Pancreas (tissue), 10 donors: Measurements from ENCODE around the gene NR4A3. TPM values are rescaled to one million over a fixed set of nuclear protein-coding genes. Genes with fewer than 3 reads are reported as not detected.

Source experiments
- ATAC-seq, 4 donors: fragments of 200-7000 bp; cut with Tn5 transposase; one replicate each; pipeline versions ENCODE4 v1.8.0 to v1.9.1; 2020; ENCODE audit warnings: mild to moderate bottlenecking in 4 of 4, moderate library complexity in 4 of 4
- DNase-seq, 6 donors: peaks; one replicate each; pipeline ENCODE4 v3.0.0-alpha.2; 2020
- FAIRE-seq: peaks from 2 replicates; lab custom pipeline; 2012; peaks lifted over from hg19 to GRCh38; lab: Jason Lieb, UNC
- H3K27ac ChIP-seq, 4 donors: fragments of 200-600 bp; sonication (generic); 1 replicate in 3 of 4; 2 replicates in 1 of 4; pipeline versions ENCODE4 v1.5.0 to v1.8.0; 2020
- H3K27me3 ChIP-seq, 4 donors: fragments of 200-600 bp; one replicate each; pipeline ENCODE4 v1.8.0; 2021
- H3K36me3 ChIP-seq, 3 donors: fragments of 200-600 bp; sonication (generic) in 1 of 3; one replicate each; pipeline versions ENCODE4 v1.5.0 to v1.8.0; 2020 to 2021
- H3K4me1 ChIP-seq, 3 donors: fragments of 200-600 bp; one replicate each; pipeline ENCODE4 v1.8.0; 2021
- H3K4me3 ChIP-seq, 4 donors: fragments of 200-600 bp; sonication (generic) in 2 of 4; one replicate each; pipeline versions ENCODE4 v1.5.0 to v1.8.0; 2020 to 2021
- H3K9me3 ChIP-seq, 4 donors: fragments of 200-600 bp; one replicate each; pipeline ENCODE4 v1.8.0; 2021
- CTCF ChIP-seq, 4 donors: fragments of 200-600 bp; sonication (generic) in 3 of 4; IDR thresholded peaks; one replicate each; pipeline versions ENCODE4 v1.5.0 to v1.8.0; 2021; ENCODE audit warnings: antibody characterized with exemption in 4 of 4
- WGBS, 2 donors: extraction: QIAGEN DNeasy Blood & Tissue Kit; methylation state at CpG; one replicate each; pipeline ENCODE4 v1.1.7; 2013; 5-methylcytosine and 5-hydroxymethylcytosine counted together
- intact Hi-C, 3 donors: fragments of 100-400 bp; cut with DNase I; formaldehyde crosslinking; loops; one replicate each; pipeline versions ENCODE4 v1.11.1 to v1.14.2; 2022
- polyA plus RNA-seq, 2 donors: library from polyadenylated mRNA; stranded (reverse); fragments of 200-250 nt; gene quantifications; one replicate each; pipeline ENCODE4 v1.2.3, GENCODE V29; 2013
- total RNA-seq, 6 donors: library from RNA; stranded (reverse); fragmentation: NEBNext Ultra II Directional in 4 of 6; extraction: Animal tissue kit (Norgen Biotek cat#: 25700) in 4 of 6; gene quantifications; one replicate each; pipeline versions ENCODE4 v1.2.1 to v1.2.4, GENCODE V29; 2021 to 2023
- donor health status: healthy with polysubstance abuse.
- donor health status: DM: no; HTN: no; CAD: no; lungs with moderate emphysema.
- donor health status: DM: no; HTN: no; CAD: no.
- donor health status: control.
- donor health status: control.
- donor health status: Bipolar disorder and iron deficiency.
- donor health status: DM: yes; HTN: yes; CAD: no.
- donor health status: DM: no; HTN: no; CAD: no.
- donor health status: DM: no; HTN: no; CAD: no.
- donor health status: DM: yes; HTN: yes; CAD: no.

NR4A3 gene
- total and polyA plus RNA-seq, 8 donors, result 0.41 to 3.8 (median 1.5) TPM

GRCh38 chr9:99907208-99907532 lies 85.5 kb downstream of the NR4A3 start:
- no peak for FAIRE-seq
- Histone ChIP-seq H3K4me3 (peak overlapping the region; percentile 81 to 92 (median 88)), H3K27me3 (no peaks in the 10 kb centered on the region), H3K27ac (peak overlapping the region; percentile 97 to 99 (median 98)), H3K9me3 (no peaks in the 10 kb centered on the region), H3K36me3 (no peaks in the 10 kb centered on the region), H3K4me1 (peaks cover 6 to 13% (median 6%) of the 10 kb centered on the region in 3 donors)
- no peak for TF ChIP-seq CTCF (IDR thresholded peaks at IDR 0.05)
- 0 to 2% methylated on average over 9 of the region's 9 CpGs for WGBS, 2 donors
- intact Hi-C loops, result loop anchor here in 1 of 3 donors (10.0 kb wide), 1 partner anchor 58 kb away; no protein-coding TSS in a partner anchor
- ATAC-seq, result no peak
- no peak for DNase-seq

GRCh38 chr9:99911600-99911999 lies 89.9 kb downstream of the NR4A3 start:
- WGBS, 2 donors, result 96 to 97% methylated on average over 7 of the region's 7 CpGs
- H3K4me3 ChIP-seq, result no peak overlapping the region
- no peaks in the 10 kb centered on the region for H3K9me3 ChIP-seq
- no peak overlapping the region for H3K27ac ChIP-seq
- DNase-seq (no peak), FAIRE-seq (no peak), ATAC-seq (no peak)
- intact Hi-C loops, result no loop called here
- TF ChIP-seq CTCF (IDR thresholded peaks at IDR 0.05), result no peak
- H3K27me3 ChIP-seq, result no peaks in the 10 kb centered on the region
- H3K36me3 ChIP-seq, result peaks cover 0 to 14% (median 7%) of the 10 kb centered on the region in 3 donors
- peaks cover 6% of the 10 kb centered on the region in 3 donors for H3K4me1 ChIP-seq

Other genes starting within 250 kb of the NR4A3 start
- gene STX17, start 84.8 kb downstream of the NR4A3 start, total RNA-seq, result 10 to 100 TPM; 20.9 to 27.9 (median 22.1) TPM
- 1 to 10 TPM; 4.0 to 7.3 TPM for gene STX17, start 84.8 kb downstream of the NR4A3 start, polyA plus RNA-seq